ENCODE measurements around the gene LMO4. TPM values are rescaled to one million over a fixed set of nuclear protein-coding genes. Genes with fewer than 3 reads are reported as not detected.

LMO4 gene
- total and polyA plus RNA-seq, 2 experiments from 2014 or later: 35.6 to 96.2 TPM

- TF ChIP-seq ETS1 (IDR thresholded peaks at IDR 0.05) (no peak), POLR2AphosphoS5 (IDR thresholded peaks at IDR 0.05; ENCODE audit: low read depth) (no peak), CREB1 (CRISPR knock-in tag; IDR thresholded peaks at IDR 0.05; ENCODE audit: low read depth) (no peak), EZH2 (IDR thresholded peaks at IDR 0.05; ENCODE audit: low read depth, unreplicated experiment) (no peak), ZNF114 (CRISPR knock-in tag; IDR thresholded peaks at IDR 0.05) (no peak), REST (IDR thresholded peaks at IDR 0.05; ENCODE audit: unreplicated experiment) (no peak), EZH2phosphoT487 (IDR thresholded peaks at IDR 0.05; ENCODE audit: unreplicated experiment) (no peak), NANOG (IDR thresholded peaks at IDR 0.05; ENCODE audit: borderline replicate concordance) (no peak), STAT1 (IDR thresholded peaks at IDR 0.05; ENCODE audit: unreplicated experiment) (no peak)
Measured at GRCh38 chr1:87356591-87356990, 27.9 kb downstream of the LMO4 start (continued).

GRCh38 chr1:87358219-87358618 lies 29.5 kb downstream of the LMO4 start:
- Histone ChIP-seq H3K36me3 (ENCODE audit: insufficient read depth) (no peaks in the 10 kb centered on the region), H3K79me2 (replicated peaks; ENCODE audit: insufficient read depth) (no peaks in the 10 kb centered on the region), H3K4me1 (ENCODE audit: insufficient read depth) (no peaks in the 10 kb centered on the region), H2AFZ (no peak overlapping the region), H3K4me2 (no peak overlapping the region), H4K20me1 (replicated peaks; ENCODE audit: insufficient read depth) (no peaks in the 10 kb centered on the region), H3K4me3 (no peak overlapping the region), H3K27ac (ENCODE audit: low read depth) (no peak overlapping the region), H3F3A (replicated peaks; ENCODE audit: low read depth) (no peaks in the 10 kb centered on the region), H3K27me3 (ENCODE audit: insufficient read depth) (no peaks in the 10 kb centered on the region), H3K9me2 (ENCODE audit: insufficient read depth) (no peaks in the 10 kb centered on the region)
- no peak for ATAC-seq
- no peaks in the 10 kb centered on the region for H3K36me3 Mint-ChIP-seq (ENCODE audit: low read depth)
- H3K4me3 Mint-ChIP-seq: no peak overlapping the region
- no peak for DNase-seq (ENCODE audit: low spot score)
- H3K27me3 Mint-ChIP-seq (ENCODE audit: insufficient read depth, low read depth, poor library complexity): peaks cover 1% of the 10 kb centered on the region
- no peak overlapping the region for H3K27ac Mint-ChIP-seq
- H3K9me3 Mint-ChIP-seq: no peaks in the 10 kb centered on the region
- no peaks in the 10 kb centered on the region for H3K4me1 Mint-ChIP-seq
- TF ChIP-seq EZH2 (IDR thresholded peaks at IDR 0.05; ENCODE audit: low read depth, unreplicated experiment) (no peak), ZNF331 (CRISPR knock-in tag; IDR thresholded peaks at IDR 0.05; ENCODE audit: low read depth) (no peak), NANOG (IDR thresholded peaks at IDR 0.05; ENCODE audit: borderline replicate concordance) (no peak), ETS1 (IDR thresholded peaks at IDR 0.05) (no peak), POLR2AphosphoS5 (IDR thresholded peaks at IDR 0.05; ENCODE audit: low read depth) (no peak), STAT1 (IDR thresholded peaks at IDR 0.05; ENCODE audit: unreplicated experiment) (no peak), ZNF114 (CRISPR knock-in tag; IDR thresholded peaks at IDR 0.05) (no peak), CREB1 (CRISPR knock-in tag; IDR thresholded peaks at IDR 0.05; ENCODE audit: low read depth) (no peak), EZH2phosphoT487 (IDR thresholded peaks at IDR 0.05; ENCODE audit: unreplicated experiment) (no peak), ZNF462 (CRISPR knock-in tag; IDR thresholded peaks at IDR 0.05) (no peak)

All from GM23338 (cell line).